Caco-2 (cell line): ENCODE results near the gene SEPTIN2. TPM values are rescaled to one million over a fixed set of nuclear protein-coding genes. Genes with fewer than 3 reads are reported as not detected.

Source experiments
- BruUV-seq: library from RNA; stranded (reverse); fragments of 400-500 nt; replicated peaks from 2 replicates; lab custom pipeline; 2021; lab: Mats Ljungman, UMichigan
- CTCF ChIA-PET: fragments of 300-600 bp; sonication (Branson Sonifier 250); formaldehyde crosslinking; loops from one replicate; lab custom pipeline; 2022; ENCODE audit warnings: antibody characterized with exemption; lab: Charles Lee
- POLR2A ChIA-PET: fragments of 300-600 bp; sonication (Branson Sonifier 250); formaldehyde crosslinking; loops from one replicate; lab custom pipeline; 2022; ENCODE audit warnings: antibody characterized with exemption; lab: Charles Lee
- DNase-seq, 2 experiments: peaks; one replicate each; pipeline versions ENCODE4 v3.0.0 to v3.0.0-alpha.2; 2020 to 2022
- H3K27me3 ChIP-seq: replicated peaks from 2 replicates; pipeline ENCODE4 v1.6.0; 2011; ENCODE audit warnings: low read length; ENCODE audit not compliant: control insufficient read depth, insufficient read depth
- H3K36me3 ChIP-seq: 2 replicates; pipeline ENCODE4 v1.5.1; 2011; ENCODE audit warnings: low read length; ENCODE audit not compliant: control insufficient read depth, insufficient read depth
- H3K4me1 ChIP-seq: fragments of 250-450 bp; sonication (Bioruptor Pico); 2 replicates; pipeline ENCODE4 v1.5.1; 2020; ENCODE audit warnings: mild to moderate bottlenecking
- H3K4me3 ChIP-seq: 2 replicates; pipeline ENCODE4 v1.5.1; 2011; ENCODE audit warnings: low read depth, mild to moderate bottlenecking, control low read depth, low read length
- H3K9me3 ChIP-seq: fragments of 250-450 bp; sonication (Bioruptor Pico); 2 replicates; pipeline ENCODE4 v1.5.1; 2020; ENCODE audit warnings: mild to moderate bottlenecking, moderate library complexity
- H3K27ac Mint-ChIP-seq: one replicate; pipeline ENCODE4 v1.8.0; 2022; ENCODE audit warnings: mixed read lengths; ENCODE audit not compliant: unreplicated experiment
- H3K27me3 Mint-ChIP-seq: one replicate; pipeline ENCODE4 v1.8.0; 2022; ENCODE audit warnings: mixed read lengths; ENCODE audit not compliant: insufficient read depth, unreplicated experiment
- H3K36me3 Mint-ChIP-seq: one replicate; pipeline ENCODE4 v1.8.0; 2022; ENCODE audit warnings: mild to moderate bottlenecking, mixed read lengths; ENCODE audit not compliant: insufficient read depth, unreplicated experiment
- H3K4me1 Mint-ChIP-seq: one replicate; pipeline ENCODE4 v1.8.0; 2022; ENCODE audit warnings: low read depth, mixed read lengths; ENCODE audit not compliant: unreplicated experiment
- H3K4me3 Mint-ChIP-seq: one replicate; pipeline ENCODE4 v1.8.0; 2022; ENCODE audit warnings: mild to moderate bottlenecking, moderate library complexity, mixed read lengths; ENCODE audit not compliant: unreplicated experiment
- H3K9me3 Mint-ChIP-seq: one replicate; pipeline ENCODE4 v1.8.0; 2022; ENCODE audit warnings: mixed read lengths; ENCODE audit not compliant: unreplicated experiment
- intact Hi-C: fragments of 100-400 bp; cut with micrococcal nuclease; formaldehyde crosslinking; loops from one replicate; pipeline ENCODE4 v1.10.0; 2022; ENCODE audit not compliant: unreplicated experiment
- total RNA-seq: library from RNA; stranded (reverse); gene quantifications from 2 replicates; pipeline ENCODE4 v1.2.3, GENCODE V29; 2022
- TF ChIP-seq, protein P1 (sequence below), 2 experiments: fragments of 200-600 bp in 1 of 2; IDR thresholded peaks; 1 replicate in 1 of 2; 2 replicates in 1 of 2; pipeline versions ENCODE4 v1.5.1 to v1.8.0; 2011 to 2022; ENCODE audit warnings: antibody characterized with exemption in 1 of 2, control low read depth in 1 of 2, inconsistent platforms in 1 of 2, low read depth in 1 of 2, low read length in 1 of 2, mild to moderate bottlenecking in 1 of 2, moderate library complexity in 1 of 2; ENCODE audit not compliant: insufficient read depth in 1 of 2, severe bottlenecking in 1 of 2, unreplicated experiment in 1 of 2

Gene SEPTIN2
- total RNA-seq, 1 experiment from 2014 or later: 209 TPM

DNA sequence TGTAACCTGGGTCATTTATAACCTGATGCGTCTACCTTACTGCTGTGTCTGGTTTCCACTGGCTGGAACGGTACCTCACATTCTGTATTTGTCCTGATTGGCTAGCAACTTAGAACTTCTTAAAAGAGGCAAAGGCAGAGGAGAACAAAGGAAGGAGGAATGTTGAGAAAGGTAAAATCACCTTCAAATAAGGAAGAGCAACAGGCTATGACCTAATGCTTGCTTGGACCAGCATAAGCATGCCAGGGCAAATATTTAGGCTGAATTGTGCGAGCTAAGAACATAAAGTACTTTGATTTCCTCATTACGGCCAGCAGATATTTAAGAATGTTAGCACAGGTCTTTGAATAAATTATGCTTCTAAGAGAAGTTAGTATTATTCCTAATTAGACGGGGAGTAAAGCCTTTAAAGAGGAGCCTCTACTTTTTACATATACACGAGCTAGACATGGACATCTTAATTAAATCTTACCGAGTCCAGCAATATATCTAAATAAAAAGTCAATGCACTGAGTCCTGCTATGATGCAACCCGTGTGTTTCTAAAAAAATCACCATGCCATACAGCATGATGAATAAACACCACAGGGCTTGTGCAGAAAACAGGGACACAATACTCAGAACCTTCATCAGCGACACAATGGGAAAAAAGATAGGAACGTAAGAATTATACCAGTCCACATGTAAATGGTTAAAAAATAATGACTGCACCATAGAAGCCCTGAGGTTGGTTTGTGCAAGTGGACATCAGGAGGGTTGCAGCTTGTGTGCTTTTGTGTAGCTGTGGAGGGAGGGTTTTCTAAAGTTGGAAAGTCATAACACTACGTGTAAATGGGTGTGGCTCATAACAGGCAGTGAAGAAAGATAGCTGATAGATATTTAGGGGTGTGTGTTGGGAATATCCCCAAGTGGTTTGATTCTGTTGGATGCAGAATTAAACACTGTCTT is 14.2 kb downstream of the SEPTIN2 start:
- no peak for DNase-seq
- Histone ChIP-seq H3K9me3 (no peaks in the 10 kb centered on the region), H3K4me1 (no peaks in the 10 kb centered on the region), H3K27me3 (no peaks in the 10 kb centered on the region), H3K36me3 (no peaks in the 10 kb centered on the region), H3K4me3 (no peak overlapping the region)
- CTCF ChIA-PET: no interaction called here
- Mint-ChIP-seq H3K9me3 (no peaks in the 10 kb centered on the region), H3K27ac (no peak overlapping the region), H3K36me3 (peaks cover 51% of the 10 kb centered on the region), H3K4me1 (no peaks in the 10 kb centered on the region), H3K4me3 (no peak overlapping the region), H3K27me3 (no peaks in the 10 kb centered on the region)
- BruUV-seq: no TSS peak
- intact Hi-C loops: no loop called here
- POLR2A ChIA-PET: interaction anchor here (1.1 kb wide), 1 partner anchor 9 kb away, joined by 3 read pairs; no protein-coding TSS in a partner anchor
- TF ChIP-seq, protein P1, sequence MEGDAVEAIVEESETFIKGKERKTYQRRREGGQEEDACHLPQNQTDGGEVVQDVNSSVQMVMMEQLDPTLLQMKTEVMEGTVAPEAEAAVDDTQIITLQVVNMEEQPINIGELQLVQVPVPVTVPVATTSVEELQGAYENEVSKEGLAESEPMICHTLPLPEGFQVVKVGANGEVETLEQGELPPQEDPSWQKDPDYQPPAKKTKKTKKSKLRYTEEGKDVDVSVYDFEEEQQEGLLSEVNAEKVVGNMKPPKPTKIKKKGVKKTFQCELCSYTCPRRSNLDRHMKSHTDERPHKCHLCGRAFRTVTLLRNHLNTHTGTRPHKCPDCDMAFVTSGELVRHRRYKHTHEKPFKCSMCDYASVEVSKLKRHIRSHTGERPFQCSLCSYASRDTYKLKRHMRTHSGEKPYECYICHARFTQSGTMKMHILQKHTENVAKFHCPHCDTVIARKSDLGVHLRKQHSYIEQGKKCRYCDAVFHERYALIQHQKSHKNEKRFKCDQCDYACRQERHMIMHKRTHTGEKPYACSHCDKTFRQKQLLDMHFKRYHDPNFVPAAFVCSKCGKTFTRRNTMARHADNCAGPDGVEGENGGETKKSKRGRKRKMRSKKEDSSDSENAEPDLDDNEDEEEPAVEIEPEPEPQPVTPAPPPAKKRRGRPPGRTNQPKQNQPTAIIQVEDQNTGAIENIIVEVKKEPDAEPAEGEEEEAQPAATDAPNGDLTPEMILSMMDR (IDR thresholded peaks at IDR 0.05; ENCODE audit: insufficient read depth in 1 of 2, low read depth in 1 of 2, low read length in 1 of 2, severe bottlenecking in 1 of 2, unreplicated experiment in 1 of 2): no peak

DNA sequence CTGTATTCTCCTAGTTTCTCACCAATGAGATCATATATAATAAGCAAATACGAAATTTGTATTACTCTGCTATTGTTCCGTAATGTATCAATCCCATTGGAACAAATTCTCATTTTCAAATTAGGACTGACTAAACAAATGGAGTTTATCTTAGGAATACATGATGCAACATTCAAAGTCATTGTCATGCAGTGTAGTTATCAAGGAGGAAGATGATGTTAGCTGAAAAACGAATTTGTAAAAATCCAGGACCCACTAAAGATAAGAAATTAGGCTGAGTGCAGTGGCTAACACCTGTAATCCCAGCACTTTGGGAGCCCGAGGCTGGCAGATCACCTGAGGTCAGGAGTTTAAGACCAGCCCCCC is 14.9 kb downstream of the SEPTIN2 start:
- no peaks in the 10 kb centered on the region for H3K36me3 ChIP-seq
- POLR2A ChIA-PET: interaction anchor here (1.1 kb wide), 1 partner anchor 10 kb away, joined by 3 read pairs; no protein-coding TSS in a partner anchor
- CTCF ChIA-PET: no interaction called here

DNA sequence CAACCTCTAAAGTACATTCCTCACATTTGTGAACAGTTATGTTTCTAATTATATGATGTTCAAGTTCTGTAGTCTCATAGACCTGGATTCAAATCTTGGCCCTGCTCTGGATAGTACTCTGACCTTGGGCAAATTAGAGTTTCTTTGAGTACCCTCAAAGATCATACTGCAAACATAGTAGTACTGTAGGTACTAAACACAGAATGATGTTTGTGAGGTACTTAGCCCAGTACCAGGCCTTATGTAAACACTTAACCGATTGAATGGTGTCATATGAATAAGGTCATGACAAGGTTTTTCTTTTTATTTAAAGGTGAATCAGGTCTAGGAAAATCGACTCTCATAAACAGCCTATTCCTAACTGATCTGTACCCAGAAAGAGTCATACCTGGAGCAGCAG is 19.1 kb downstream of the SEPTIN2 start:
- H3K4me1 ChIP-seq: no peaks in the 10 kb centered on the region
- TF ChIP-seq, protein P1 (IDR thresholded peaks at IDR 0.05; ENCODE audit: insufficient read depth in 1 of 2, low read depth in 1 of 2, low read length in 1 of 2, severe bottlenecking in 1 of 2, unreplicated experiment in 1 of 2): no peak
- DNase-seq: no peak
- Mint-ChIP-seq H3K27ac (no peak overlapping the region), H3K4me3 (no peak overlapping the region), H3K36me3 (peaks cover 31% of the 10 kb centered on the region), H3K27me3 (no peaks in the 10 kb centered on the region), H3K4me1 (no peaks in the 10 kb centered on the region), H3K9me3 (no peaks in the 10 kb centered on the region)
- intact Hi-C loops: no loop called here
- H3K36me3 ChIP-seq: no peaks in the 10 kb centered on the region
- no peaks in the 10 kb centered on the region for H3K9me3 ChIP-seq
- CTCF ChIA-PET: no interaction called here
- POLR2A ChIA-PET: no interaction called here
- H3K4me3 ChIP-seq: no peak overlapping the region
- H3K27me3 ChIP-seq: no peaks in the 10 kb centered on the region
- BruUV-seq: no TSS peak

More for the DNA sequence above, 14.9 kb downstream of the SEPTIN2 start:
- no peaks in the 10 kb centered on the region for H3K27me3 Mint-ChIP-seq
- no peak overlapping the region for H3K27ac Mint-ChIP-seq
- no TSS peak for BruUV-seq
- no peak overlapping the region for H3K4me3 ChIP-seq
- H3K36me3 Mint-ChIP-seq: peaks cover 47% of the 10 kb centered on the region
- no peak for DNase-seq
- no peaks in the 10 kb centered on the region for H3K4me1 ChIP-seq
- TF ChIP-seq, protein P1 (IDR thresholded peaks at IDR 0.05; ENCODE audit: insufficient read depth in 1 of 2, low read depth in 1 of 2, low read length in 1 of 2, severe bottlenecking in 1 of 2, unreplicated experiment in 1 of 2): no peak
- H3K9me3 Mint-ChIP-seq: no peaks in the 10 kb centered on the region
- no peaks in the 10 kb centered on the region for H3K27me3 ChIP-seq
- intact Hi-C loops: no loop called here
- H3K9me3 ChIP-seq: no peaks in the 10 kb centered on the region
- no peak overlapping the region for H3K4me3 Mint-ChIP-seq
- H3K4me1 Mint-ChIP-seq: no peaks in the 10 kb centered on the region
